Endothelial cell of umbilical vein (primary cell): Measurements from ENCODE around the gene LRRC8D. TPM values are rescaled to one million over a fixed set of nuclear protein-coding genes. Genes with fewer than 3 reads are reported as not detected.

ENCODE experiments used
- BruUV-seq: library from RNA; stranded (reverse); fragments of 400-500 nt; replicated peaks from 2 replicates; lab custom pipeline; 2021; lab: Mats Ljungman, UMichigan
- CTCF ChIA-PET: fragments of 300-600, 350-600 bp; sonication (Branson Sonifier 250); formaldehyde crosslinking; loops from one replicate; lab custom pipeline; 2021; ENCODE audit warnings: antibody characterized with exemption, inconsistent platforms; lab: Charles Lee
- POLR2A ChIA-PET: fragments of 300-600, 350-600 bp; sonication (Branson Sonifier 250); formaldehyde crosslinking; loops from one replicate; lab custom pipeline; 2021; ENCODE audit warnings: antibody characterized with exemption, inconsistent platforms; lab: Charles Lee
- DNase-seq: peaks from one replicate; pipeline ENCODE4 v3.0.0-alpha.2; 2011; ENCODE audit warnings: low read depth, low spot score
- FAIRE-seq: peaks from 2 replicates; lab custom pipeline; 2011; peaks lifted over from hg19 to GRCh38; lab: Jason Lieb, UNC
- H2AFZ ChIP-seq: 2 replicates; pipeline ENCODE4 v1.6.0; 2012; ENCODE audit warnings: low read depth, low read length, control low read depth, inconsistent platforms
- H3K27ac ChIP-seq: 2 replicates; pipeline ENCODE4 v1.5.1; 2011; ENCODE audit warnings: low read depth, mild to moderate bottlenecking, control low read depth, low read length, moderate library complexity; ENCODE audit not compliant: insufficient read depth
- H3K27me3 ChIP-seq, 2 experiments: 2 replicates each; pipeline versions ENCODE4 v1.6.0 to v1.6.1; 2011; ENCODE audit warnings: low read length in 2 of 2, mixed read lengths in 1 of 2; ENCODE audit not compliant: control insufficient read depth in 2 of 2, insufficient read depth in 2 of 2
- H3K36me3 ChIP-seq, 2 experiments: 2 replicates in 1 of 2; 3 replicates in 1 of 2; pipeline ENCODE4 v1.5.1; 2011; ENCODE audit warnings: low read length in 2 of 2, mild to moderate bottlenecking in 1 of 2, moderate library complexity in 1 of 2; ENCODE audit not compliant: control insufficient read depth in 2 of 2, insufficient read depth in 2 of 2; ENCODE audit errors: extremely low read depth in 1 of 2
- H3K4me1 ChIP-seq: 3 replicates; pipeline ENCODE4 v1.5.1; 2011; ENCODE audit warnings: mild to moderate bottlenecking, low read length; ENCODE audit not compliant: control insufficient read depth, insufficient read depth; ENCODE audit errors: extremely low read depth
- H3K4me2 ChIP-seq: 2 replicates; pipeline ENCODE4 v1.6.1; 2011; ENCODE audit warnings: low read length, control low read depth, mixed read lengths; ENCODE audit not compliant: insufficient read depth
- H3K4me3 ChIP-seq, 3 experiments: fragments of 200-600 bp in 1 of 3; sonication (generic), shearing (Covaris generic) in 1 of 3; replicated peaks in 1 of 3; 2 replicates each; pipeline ENCODE4 v1.5.1; 2011 to 2016; ENCODE audit warnings: control low read depth in 3 of 3, low read length in 3 of 3, mild to moderate bottlenecking in 2 of 3, inconsistent platforms in 1 of 3, low read depth in 1 of 3, moderate library complexity in 1 of 3; ENCODE audit not compliant: insufficient read depth in 1 of 3
- H3K79me2 ChIP-seq: 2 replicates; pipeline ENCODE4 v1.6.0; 2012; ENCODE audit warnings: low read length, inconsistent platforms; ENCODE audit not compliant: control insufficient read depth, insufficient read depth
- H3K9ac ChIP-seq: replicated peaks from 2 replicates; pipeline ENCODE3; 2011; ENCODE audit warnings: low read length, control low read depth; ENCODE audit not compliant: insufficient read depth; ENCODE audit errors: extremely low read depth
- H3K9me1 ChIP-seq: replicated peaks from 3 replicates; pipeline ENCODE4 v1.6.0; 2011; ENCODE audit warnings: mild to moderate bottlenecking, low read length; ENCODE audit not compliant: control insufficient read depth, insufficient read depth; ENCODE audit errors: extremely low read depth
- H3K9me3 ChIP-seq: replicated peaks from 2 replicates; pipeline ENCODE4 v1.5.1; 2012; ENCODE audit warnings: low read length, inconsistent platforms; ENCODE audit not compliant: control insufficient read depth, insufficient read depth
- H4K20me1 ChIP-seq: replicated peaks from 2 replicates; pipeline ENCODE3; 2011; ENCODE audit warnings: mild to moderate bottlenecking, low read length; ENCODE audit not compliant: control insufficient read depth, insufficient read depth; ENCODE audit errors: extremely low read depth
- CTCF ChIP-seq, 2 donors: IDR thresholded peaks; 1 replicate in 1 of 2; 2 replicates in 1 of 2; pipeline ENCODE4 v1.5.1; 2011; ENCODE audit warnings: low read length in 2 of 2, mild to moderate bottlenecking in 2 of 2, moderate library complexity in 2 of 2, control low read depth in 1 of 2, inconsistent platforms in 1 of 2, low read depth in 1 of 2; ENCODE audit not compliant: insufficient read depth in 1 of 2; ENCODE audit errors: extremely low read depth in 1 of 2
- EZH2 ChIP-seq: IDR thresholded peaks from 2 replicates; pipeline ENCODE4 v1.6.1; 2012; ENCODE audit warnings: borderline replicate concordance, low read depth, mild to moderate bottlenecking, moderate library complexity, low read length, inconsistent platforms; ENCODE audit not compliant: severe bottlenecking
- FOS ChIP-seq: IDR thresholded peaks from 2 replicates; pipeline ENCODE4 v1.6.1; 2011; ENCODE audit warnings: mild to moderate bottlenecking, low read length, moderate library complexity, borderline replicate concordance; ENCODE audit not compliant: insufficient read depth
- GATA2 ChIP-seq: IDR thresholded peaks from 2 replicates; pipeline ENCODE4 v1.7.0; 2011; ENCODE audit warnings: low read depth, mild to moderate bottlenecking, moderate library complexity, mixed read lengths, low read length; ENCODE audit not compliant: insufficient read length, insufficient read depth
- JUN ChIP-seq: IDR thresholded peaks from 2 replicates; pipeline ENCODE4 v1.6.1; 2011; ENCODE audit warnings: borderline replicate concordance, low read depth; ENCODE audit not compliant: insufficient read length, insufficient read depth
- MAX ChIP-seq: IDR thresholded peaks from 2 replicates; pipeline ENCODE4 v1.6.1; 2011; ENCODE audit not compliant: insufficient read depth, insufficient read length
- MYC ChIP-seq: IDR thresholded peaks from one replicate; pipeline ENCODE4 v1.6.1; 2011; ENCODE audit warnings: mild to moderate bottlenecking, low read depth, low read length
- POLR2A ChIP-seq: IDR thresholded peaks from 2 replicates; pipeline ENCODE4 v1.6.1; 2012; ENCODE audit warnings: low read depth, mild to moderate bottlenecking, control low read depth, low read length
- POLR2AphosphoS5 ChIP-seq: IDR thresholded peaks from 2 replicates; pipeline ENCODE4 v1.6.1; 2012; ENCODE audit warnings: low read depth, mild to moderate bottlenecking, control low read depth, low read length, moderate library complexity; ENCODE audit not compliant: insufficient read depth
- dilution Hi-C: fragments of 300-500 bp; cut with MboI; formaldehyde crosslinking; loops from one replicate; pipeline ENCODE4 v1.15.0; 2019; ENCODE audit warnings: low sequenced_read_pairs; ENCODE audit not compliant: extremely low pct_ligation_motif_present
- intact Hi-C: fragments of 100-400 bp; cut with micrococcal nuclease; formaldehyde crosslinking; loops from one replicate; pipeline ENCODE4 v1.10.0; 2022
- polyA plus RNA-seq, 4 experiments: library from polyadenylated mRNA; depleted of rRNA in 3 of 4; stranded (reverse) in 3 of 4; unstranded in 1 of 4; fragments of >200 nt; gene quantifications; 2 replicates each; pipeline versions ENCODE4 v1.2.1 to v1.2.3, GENCODE V29; 2011 to 2012; ENCODE audit warnings: missing spikeins in 1 of 4
- total RNA-seq: library from RNA; stranded (reverse); gene quantifications from 2 replicates; pipeline ENCODE4 v1.2.3, GENCODE V29; 2021

LRRC8D gene
- total and polyA plus RNA-seq, 2 donors (not counting 3 experiments of a cell fraction or from before 2014, with no cell fraction given): 31.9 to 37.7 TPM

- H3K4me2 ChIP-seq: peak overlapping the region; percentile 7
- H3K36me3 ChIP-seq: no peaks in the 10 kb centered on the region
Observed at GRCh38 chr1:89911191-89911991, 90.6 kb downstream of the LRRC8D start.

More at GRCh38 chr1:89911191-89911991, 90.6 kb downstream of the LRRC8D start:
- Histone ChIP-seq H2AFZ (no peak overlapping the region), H3K4me1 (peaks cover 41% of the 10 kb centered on the region), H4K20me1 (no peaks in the 10 kb centered on the region), H3K9ac (no peak overlapping the region), H3K9me1 (no peaks in the 10 kb centered on the region), H3K27me3 (no peaks in the 10 kb centered on the region), H3K27ac (no peak overlapping the region), H3K4me3 (no peak overlapping the region), H3K9me3 (no peaks in the 10 kb centered on the region), H3K79me2 (no peaks in the 10 kb centered on the region)
- FAIRE-seq: no peak
- CTCF ChIA-PET: interaction anchor here (1.0 to 1.3 kb wide), 4 partner anchors 8 to 68 kb away, joined by 3 to 7 read pairs (median 4); no protein-coding TSS in a partner anchor
- dilution Hi-C loops: no loop called here
- intact Hi-C loops: no loop called here
- no peak for DNase-seq
- POLR2A ChIA-PET: no interaction called here
- no TSS peak for BruUV-seq
- TF ChIP-seq POLR2A: no peak
- no peak for TF ChIP-seq POLR2AphosphoS5
- no peak for TF ChIP-seq FOS
- TF ChIP-seq CTCF (IDR thresholded peaks at IDR 0.05; ENCODE audit: extremely low read depth in 1 of 2, insufficient read depth in 1 of 2, low read depth in 1 of 2, low read length in 2 of 2): no peak
- no peak for TF ChIP-seq MYC
- no peak for TF ChIP-seq MAX
- no peak for TF ChIP-seq EZH2
- no peak for TF ChIP-seq JUN
- no peak for TF ChIP-seq GATA2
